ENCODE data around the gene KRTAP10-3. TPM values are rescaled to one million over a fixed set of nuclear protein-coding genes. Genes with fewer than 3 reads are reported as not detected.

The KRTAP10-3 gene
- total RNA-seq, 1 experiment from 2014 or later: not detected

- Histone ChIP-seq H3K4me2 (ENCODE audit: low read length) (no peak overlapping the region), H3K27me3 (ENCODE audit: low read length) (no peaks in the 10 kb centered on the region), H3K79me2 (ENCODE audit: low read length) (no peaks in the 10 kb centered on the region), H3K9me3 (ENCODE audit: low read length) (peaks cover 8% of the 10 kb centered on the region; the same call in 1 of the 2 replicates), H3F3A (ENCODE audit: low read length, unreplicated experiment) (no peaks in the 10 kb centered on the region), H3K4me3 (ENCODE audit: low read length) (no peak overlapping the region), H4K20me1 (ENCODE audit: low read length) (no peaks in the 10 kb centered on the region), H3K9ac (ENCODE audit: low read length) (no peak overlapping the region), H2AFZ (ENCODE audit: low read length) (no peak overlapping the region), H3K9me2 (replicated peaks; ENCODE audit: low read length) (no peaks in the 10 kb centered on the region), H3K36me3 (ENCODE audit: low read depth, low read length) (no peaks in the 10 kb centered on the region; the same call in 1 of the 2 replicates), H3K27ac (ENCODE audit: low read length) (no peak overlapping the region), H3K4me1 (ENCODE audit: insufficient read depth, low read length) (no peaks in the 10 kb centered on the region)
- no peak for TF ChIP-seq EZH2 (IDR thresholded peaks at IDR 0.05; ENCODE audit: low read length, unreplicated experiment)
- TF ChIP-seq EZH2phosphoT487 (IDR thresholded peaks at IDR 0.05; ENCODE audit: borderline replicate concordance, low read length): no peak
- no TSS peak for BruUV-seq (replicated peaks)
- ChIA-PET CTCF (no interaction called here), POLR2A (ENCODE audit: unreplicated experiment) (no interaction called here)
- ATAC-seq: no peak
- no peak for DNase-seq
- intact Hi-C loops (cut with micrococcal nuclease): no loop called here
Observed at GRCh38 chr21:44522753-44523204, 35.8 kb downstream of the KRTAP10-3 start.

DNA sequence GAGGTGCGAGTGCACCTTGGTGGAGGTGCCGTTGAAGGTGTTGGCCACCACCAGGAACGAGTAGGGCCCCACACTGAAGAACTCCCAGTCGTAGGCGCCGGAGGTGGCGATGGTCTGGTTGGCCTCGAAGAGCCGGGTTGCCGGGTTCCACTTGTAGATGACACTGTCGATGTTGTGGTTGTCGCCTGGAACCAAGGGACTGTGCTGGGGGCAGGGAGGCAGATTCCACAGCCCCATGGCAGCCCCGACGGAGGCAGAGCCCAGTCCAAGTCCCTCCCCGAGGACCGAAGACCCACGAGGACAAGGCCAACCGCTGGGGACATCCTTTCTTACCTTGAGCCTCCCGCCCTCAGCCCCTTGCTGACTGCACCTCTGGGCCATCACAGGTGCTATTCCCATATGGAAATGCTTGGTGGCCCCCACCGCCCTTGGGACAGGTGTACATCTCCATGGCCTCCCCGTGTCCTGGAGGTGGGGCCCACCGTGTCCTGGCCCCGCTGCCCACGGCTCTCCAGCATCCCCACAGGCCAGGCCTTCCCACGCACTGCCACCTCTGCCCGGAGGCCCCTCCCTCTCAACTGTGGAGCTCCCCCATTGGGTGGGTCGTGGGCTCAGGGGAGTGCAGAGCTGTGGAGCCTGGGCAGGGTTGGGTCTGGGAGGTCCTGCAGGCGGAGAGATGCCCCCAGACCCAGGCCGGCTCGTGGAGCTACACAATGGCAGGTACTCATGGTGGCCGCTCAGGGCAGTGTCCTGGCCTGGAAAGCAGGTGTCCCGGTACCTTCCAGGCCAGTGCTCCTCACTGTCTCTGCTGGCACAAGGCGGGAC lies 36.5 kb downstream of the KRTAP10-3 start:
- ChIA-PET POLR2A (ENCODE audit: unreplicated experiment) (interaction anchor here (0.6 kb wide), 1 partner anchor 12 kb away, joined by 4 read pairs; no protein-coding TSS in a partner anchor), CTCF (no interaction called here)
- Histone ChIP-seq H3K4me2 (ENCODE audit: low read length) (no peak overlapping the region), H3K27me3 (ENCODE audit: low read length) (no peaks in the 10 kb centered on the region), H3F3A (ENCODE audit: low read length, unreplicated experiment) (no peaks in the 10 kb centered on the region), H3K9me3 (ENCODE audit: low read length) (peaks cover 8% of the 10 kb centered on the region; the same call in 1 of the 2 replicates), H3K79me2 (ENCODE audit: low read length) (no peaks in the 10 kb centered on the region), H3K9ac (ENCODE audit: low read length) (no peak overlapping the region), H2AFZ (ENCODE audit: low read length) (no peak overlapping the region), H3K4me1 (ENCODE audit: insufficient read depth, low read length) (no peaks in the 10 kb centered on the region), H3K9me2 (replicated peaks; ENCODE audit: low read length) (no peaks in the 10 kb centered on the region), H3K4me3 (ENCODE audit: low read length) (no peak overlapping the region), H3K27ac (ENCODE audit: low read length) (no peak overlapping the region), H4K20me1 (ENCODE audit: low read length) (no peaks in the 10 kb centered on the region), H3K36me3 (ENCODE audit: low read depth, low read length) (no peaks in the 10 kb centered on the region; the same call in 1 of the 2 replicates)
- no TSS peak for BruUV-seq (replicated peaks)
- ATAC-seq (no peak), DNase-seq (no peak)
- TF ChIP-seq EZH2 (IDR thresholded peaks at IDR 0.05; ENCODE audit: low read length, unreplicated experiment): no peak
- no peak for TF ChIP-seq EZH2phosphoT487 (IDR thresholded peaks at IDR 0.05; ENCODE audit: borderline replicate concordance, low read length)
- TF ChIP-seq CTCF (conservative IDR thresholded peaks at IDR 0.05; ENCODE audit: low read depth, low read length): no peak
- intact Hi-C loops (cut with micrococcal nuclease): no loop called here

- BruUV-seq (replicated peaks): no TSS peak
- Histone ChIP-seq H3K27me3 (ENCODE audit: low read length) (no peaks in the 10 kb centered on the region), H3K4me2 (ENCODE audit: low read length) (no peak overlapping the region), H3K36me3 (ENCODE audit: low read depth, low read length) (no peaks in the 10 kb centered on the region; the same call in 1 of the 2 replicates), H3K79me2 (ENCODE audit: low read length) (no peaks in the 10 kb centered on the region), H3K4me3 (ENCODE audit: low read length) (no peak overlapping the region), H3K9ac (ENCODE audit: low read length) (no peak overlapping the region), H3K9me2 (replicated peaks; ENCODE audit: low read length) (no peaks in the 10 kb centered on the region), H3K4me1 (ENCODE audit: insufficient read depth, low read length) (no peaks in the 10 kb centered on the region), H3F3A (ENCODE audit: low read length, unreplicated experiment) (no peaks in the 10 kb centered on the region), H4K20me1 (ENCODE audit: low read length) (no peaks in the 10 kb centered on the region), H2AFZ (ENCODE audit: low read length) (no peak overlapping the region), H3K9me3 (ENCODE audit: low read length) (peaks cover 8% of the 10 kb centered on the region; the same call in 1 of the 2 replicates), H3K27ac (ENCODE audit: low read length) (no peak overlapping the region)
- TF ChIP-seq CTCF (conservative IDR thresholded peaks at IDR 0.05; ENCODE audit: low read depth, low read length): no peak
- TF ChIP-seq EZH2phosphoT487 (IDR thresholded peaks at IDR 0.05; ENCODE audit: borderline replicate concordance, low read length): no peak
- no peak for TF ChIP-seq EZH2 (IDR thresholded peaks at IDR 0.05; ENCODE audit: low read length, unreplicated experiment)
- CTCF ChIA-PET: no interaction called here
- DNase-seq: no peak
- no peak for ATAC-seq
- POLR2A ChIA-PET (ENCODE audit: unreplicated experiment): no interaction called here
- intact Hi-C loops (cut with micrococcal nuclease): no loop called here
Observed at GRCh38 chr21:44521301-44521927, 37.2 kb downstream of the KRTAP10-3 start.

Data from PC-3 (cell line).